ENCODE data around the gene LIX1L. TPM values are rescaled to one million over a fixed set of nuclear protein-coding genes. Genes with fewer than 3 reads are reported as not detected.

The LIX1L gene
- total and polyA plus RNA-seq, 7 donors, result 1.4 to 42.5 (median 26.9) TPM

- DNase-seq, result no peak
- H3K27ac ChIP-seq, result no peak overlapping the region
- H3K27me3 ChIP-seq, result no peaks in the 10 kb centered on the region
- 67 to 86% methylated on average over 5 of the region's 5 CpGs for WGBS, 2 donors
- no peaks in the 10 kb centered on the region for H3K36me3 ChIP-seq
- H3K4me3 ChIP-seq, result no peak overlapping the region
- intact Hi-C loops (cut with DNase I), result no loop called here
- no peaks in the 10 kb centered on the region for H3K9me3 ChIP-seq
- TF ChIP-seq CTCF (IDR thresholded peaks at IDR 0.05) (no peak), POLR2A (IDR thresholded peaks at IDR 0.05) (no peak), EP300 (IDR thresholded peaks at IDR 0.05) (no peak), POLR2AphosphoS5 (IDR thresholded peaks at IDR 0.05) (no peak)
- H3K4me1 ChIP-seq, result peaks cover 0 to 23% (median 21%) of the 10 kb centered on the region in 4 donors
Observed at GRCh38 chr1:145887631-145888030, 70.2 kb downstream of the LIX1L start.

- no peak overlapping the region for H3K27ac ChIP-seq
- TF ChIP-seq EP300 (IDR thresholded peaks at IDR 0.05) (no peak), CTCF (IDR thresholded peaks at IDR 0.05) (no peak), POLR2A (IDR thresholded peaks at IDR 0.05) (no peak), POLR2AphosphoS5 (IDR thresholded peaks at IDR 0.05) (no peak)
- no peak overlapping the region for H3K4me3 ChIP-seq
- no peak for DNase-seq
- WGBS, 2 donors, result 70 to 82% methylated on average over 8 of the region's 8 CpGs
- peaks cover 0 to 16% (median 15%) of the 10 kb centered on the region in 4 donors for H3K4me1 ChIP-seq
- intact Hi-C loops (cut with DNase I), result no loop called here
- H3K27me3 ChIP-seq, result no peaks in the 10 kb centered on the region
- no peaks in the 10 kb centered on the region for H3K9me3 ChIP-seq
- H3K36me3 ChIP-seq, result no peaks in the 10 kb centered on the region
Observed at GRCh38 chr1:145886816-145887215, 71.0 kb downstream of the LIX1L start.

GRCh38 chr1:145886390-145886789 is 71.4 kb downstream of the LIX1L start:
- no peak for TF ChIP-seq EP300 (IDR thresholded peaks at IDR 0.05)
- TF ChIP-seq POLR2A (IDR thresholded peaks at IDR 0.05), result no peak
- TF ChIP-seq CTCF (IDR thresholded peaks at IDR 0.05), result no peak
- TF ChIP-seq POLR2AphosphoS5 (IDR thresholded peaks at IDR 0.05), result no peak
- no peaks in the 10 kb centered on the region for H3K36me3 ChIP-seq
- DNase-seq, result no peak
- H3K27me3 ChIP-seq, result no peaks in the 10 kb centered on the region
- WGBS, 2 donors, result 43 to 54% methylated on average over 11 of the region's 11 CpGs
- H3K9me3 ChIP-seq, result no peaks in the 10 kb centered on the region
- intact Hi-C loops (cut with DNase I), result no loop called here
- H3K27ac ChIP-seq, result peak overlapping the region in 1 of 4 donors; percentile 40
- peaks cover 0 to 11% (median 11%) of the 10 kb centered on the region in 4 donors for H3K4me1 ChIP-seq
- H3K4me3 ChIP-seq, result peak overlapping the region; percentile 42 to 72 (median 60)

GRCh38 chr1:145885738-145886287 is 72.0 kb downstream of the LIX1L start, which contains the start of gene ANKRD35:
TSS of gene ANKRD35 (minus strand) at chr1:145885866. CDS start at chr1:145885758, 108 bp downstream.
- no peaks in the 10 kb centered on the region for H3K36me3 ChIP-seq
- TF ChIP-seq CTCF (IDR thresholded peaks at IDR 0.05) (no peak), POLR2A (IDR thresholded peaks at IDR 0.05) (no peak), POLR2AphosphoS5 (IDR thresholded peaks at IDR 0.05) (no peak), EP300 (IDR thresholded peaks at IDR 0.05) (no peak)
- no peaks in the 10 kb centered on the region for H3K9me3 ChIP-seq
- H3K4me1 ChIP-seq, result peaks cover 0 to 11% (median 6%) of the 10 kb centered on the region in 4 donors
- H3K27me3 ChIP-seq, result no peaks in the 10 kb centered on the region
- 1% methylated on average over 36 of the region's 36 CpGs for WGBS, 2 donors
- H3K27ac ChIP-seq, result peak within 1 kb of the TSS in 1 of 4 donors; percentile 40
- peak; percentile 89 for DNase-seq
- H3K4me3 ChIP-seq, result peak within 1 kb of the TSS; percentile 42 to 72 (median 60)
- intact Hi-C loops (cut with DNase I), result no loop called here

- Histone ChIP-seq H3K27ac (no peak overlapping the region), H3K27me3 (no peaks in the 10 kb centered on the region), H3K36me3 (no peaks in the 10 kb centered on the region), H3K4me1 (peaks cover 0 to 11% (median 6%) of the 10 kb centered on the region in 4 donors), H3K4me3 (no peak overlapping the region), H3K9me3 (no peaks in the 10 kb centered on the region)
- WGBS, 2 donors, result 78 to 91% methylated on average over 1 of the region's 1 CpG
- no peak for DNase-seq
- TF ChIP-seq POLR2A (IDR thresholded peaks at IDR 0.05), result no peak
- TF ChIP-seq POLR2AphosphoS5 (IDR thresholded peaks at IDR 0.05), result no peak
- TF ChIP-seq EP300 (IDR thresholded peaks at IDR 0.05), result no peak
- TF ChIP-seq CTCF (IDR thresholded peaks at IDR 0.05), result no peak
- intact Hi-C loops (cut with DNase I), result no loop called here
Observed at GRCh38 chr1:145884675-145885074, 73.1 kb downstream of the LIX1L start.
